Measurements from ENCODE around the gene NR1D1. TPM values are rescaled to one million over a fixed set of nuclear protein-coding genes. Genes with fewer than 3 reads are reported as not detected.

The NR1D1 gene
- total RNA-seq, 4 donors from 2014 or later = 3.4 to 9.9 (median 5.1) TPM

GRCh38 chr17:40111221-40112128 is 11.1 kb upstream of the NR1D1 start:
- Histone ChIP-seq H3K4me3 (replicated peaks in 1 of 3) (no peak overlapping the region), H3K4me1 (peaks cover 56 to 83% of the 10 kb centered on the region in 2 donors), H3K27me3 (no peaks in the 10 kb centered on the region), H3K27ac (peak overlapping the region; percentile 54 to 94 (median 93)), H3K9me3 (no peaks in the 10 kb centered on the region), H3K36me3 (no peaks in the 10 kb centered on the region)
- WGBS, 2 donors = 0% methylated on average over 10 to 12 of the region's 12 CpGs
- intact Hi-C loops (cut with DNase I) = no loop called here
- peak; percentile 45 to 97 (median 87) for TF ChIP-seq CTCF (IDR thresholded peaks at IDR 0.05)
- TF ChIP-seq POLR2A (IDR thresholded peaks at IDR 0.05) = peak in 1 of 2 donors; percentile 52
- peak; percentile 98 for DNase-seq

- Histone ChIP-seq H3K27me3 (no peaks in the 10 kb centered on the region), H3K4me3 (replicated peaks in 1 of 3) (no peak overlapping the region), H3K36me3 (no peaks in the 10 kb centered on the region), H3K9me3 (no peaks in the 10 kb centered on the region), H3K27ac (peak overlapping the region; percentile 54 to 94 (median 93)), H3K4me1 (peaks cover 58 to 91% of the 10 kb centered on the region in 2 donors)
- TF ChIP-seq CTCF (IDR thresholded peaks at IDR 0.05) (no peak), POLR2A (IDR thresholded peaks at IDR 0.05) (no peak)
- intact Hi-C loops (cut with DNase I) = no loop called here
- 51 to 76% methylated on average over 3 of the region's 3 CpGs for WGBS, 2 donors
- peak in 1 of 2 donors; percentile 11 for DNase-seq
Measured at GRCh38 chr17:40110026-40110845, 9.8 kb upstream of the NR1D1 start.

GRCh38 chr17:40108970-40109824 is 8.8 kb upstream of the NR1D1 start:
- Histone ChIP-seq H3K9me3 (no peaks in the 10 kb centered on the region), H3K27ac (peak overlapping the region; percentile 93 to 96 (median 94)), H3K36me3 (no peaks in the 10 kb centered on the region), H3K27me3 (no peaks in the 10 kb centered on the region), H3K4me1 (peaks cover 56 to 91% of the 10 kb centered on the region in 2 donors), H3K4me3 (replicated peaks in 1 of 3) (no peak overlapping the region)
- intact Hi-C loops (cut with DNase I) = no loop called here
- TF ChIP-seq CTCF (IDR thresholded peaks at IDR 0.05) = no peak
- TF ChIP-seq POLR2A (IDR thresholded peaks at IDR 0.05) = no peak
- 81 to 91% methylated on average over 9 of the region's 9 CpGs for WGBS, 2 donors
- peak in 1 of 2 donors; percentile 8 for DNase-seq

- Histone ChIP-seq H3K36me3 (no peaks in the 10 kb centered on the region), H3K27ac (peak overlapping the region; percentile 93 to 96 (median 94)), H3K27me3 (no peaks in the 10 kb centered on the region), H3K9me3 (no peaks in the 10 kb centered on the region), H3K4me3 (replicated peaks in 1 of 3) (no peak overlapping the region), H3K4me1 (peaks cover 52 to 93% of the 10 kb centered on the region in 2 donors)
- intact Hi-C loops (cut with DNase I) = no loop called here
- TF ChIP-seq POLR2A (IDR thresholded peaks at IDR 0.05) = no peak
- TF ChIP-seq CTCF (IDR thresholded peaks at IDR 0.05) = peak in 1 of 6 experiments; percentile 3
- WGBS, 2 donors = 26% methylated on average over 5 of the region's 5 CpGs
- peak; percentile 60 to 68 for DNase-seq
Measured at GRCh38 chr17:40107522-40108174, 7.3 kb upstream of the NR1D1 start.
